Mammary epithelial cell (primary cell): ENCODE results near the gene ARHGEF12.

Experiments
- EZH2 ChIP-seq: IDR thresholded peaks from 2 replicates; pipeline ENCODE4 v1.6.1; 2012; ENCODE audit warnings: low read length, inconsistent platforms, borderline replicate concordance
- TF ChIP-seq, protein P1 (sequence below), 2 donors: IDR thresholded peaks in 1 of 2; conservative IDR thresholded peaks in 1 of 2; 2 replicates each; pipeline ENCODE4 v1.5.1; 2011 to 2012; ENCODE audit warnings: inconsistent platforms in 2 of 2, low read length in 2 of 2, mild to moderate bottlenecking in 2 of 2, control low read depth in 1 of 2, low read depth in 1 of 2; ENCODE audit not compliant: insufficient read depth in 1 of 2; ENCODE audit errors: extremely low read depth in 1 of 2

DNA sequence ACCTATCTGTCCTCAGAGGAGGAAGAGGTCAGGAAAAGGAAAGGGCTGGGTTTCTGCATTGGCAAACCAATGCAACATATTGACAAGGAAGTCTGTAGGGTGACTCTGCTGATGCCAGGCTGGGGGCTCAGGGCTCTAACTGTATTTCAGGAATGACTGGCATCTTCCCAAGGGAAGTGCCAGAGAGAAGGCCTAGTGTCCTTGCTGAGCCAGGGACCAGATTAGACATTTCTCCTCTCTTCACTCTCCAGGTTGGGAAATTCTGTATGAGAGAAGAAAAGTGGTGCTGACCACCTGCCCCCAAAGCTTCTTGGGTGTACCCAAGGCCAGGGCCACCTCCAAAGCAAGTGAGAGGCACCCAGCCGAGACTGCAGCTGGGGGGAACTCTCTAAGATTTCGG lies 202.5 kb downstream of the ARHGEF12 start:
- TF ChIP-seq, protein P1, sequence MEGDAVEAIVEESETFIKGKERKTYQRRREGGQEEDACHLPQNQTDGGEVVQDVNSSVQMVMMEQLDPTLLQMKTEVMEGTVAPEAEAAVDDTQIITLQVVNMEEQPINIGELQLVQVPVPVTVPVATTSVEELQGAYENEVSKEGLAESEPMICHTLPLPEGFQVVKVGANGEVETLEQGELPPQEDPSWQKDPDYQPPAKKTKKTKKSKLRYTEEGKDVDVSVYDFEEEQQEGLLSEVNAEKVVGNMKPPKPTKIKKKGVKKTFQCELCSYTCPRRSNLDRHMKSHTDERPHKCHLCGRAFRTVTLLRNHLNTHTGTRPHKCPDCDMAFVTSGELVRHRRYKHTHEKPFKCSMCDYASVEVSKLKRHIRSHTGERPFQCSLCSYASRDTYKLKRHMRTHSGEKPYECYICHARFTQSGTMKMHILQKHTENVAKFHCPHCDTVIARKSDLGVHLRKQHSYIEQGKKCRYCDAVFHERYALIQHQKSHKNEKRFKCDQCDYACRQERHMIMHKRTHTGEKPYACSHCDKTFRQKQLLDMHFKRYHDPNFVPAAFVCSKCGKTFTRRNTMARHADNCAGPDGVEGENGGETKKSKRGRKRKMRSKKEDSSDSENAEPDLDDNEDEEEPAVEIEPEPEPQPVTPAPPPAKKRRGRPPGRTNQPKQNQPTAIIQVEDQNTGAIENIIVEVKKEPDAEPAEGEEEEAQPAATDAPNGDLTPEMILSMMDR (conservative IDR thresholded peaks at IDR 0.05 in 1 of 2, IDR thresholded peaks at IDR 0.05 in 1 of 2; ENCODE audit: extremely low read depth in 1 of 2, insufficient read depth in 1 of 2, low read depth in 1 of 2, low read length in 2 of 2), result no peak
- no peak for TF ChIP-seq EZH2
